Small intestine (tissue), 7 donors: ENCODE results near the gene HCN1. TPM values are rescaled to one million over a fixed set of nuclear protein-coding genes. Genes with fewer than 3 reads are reported as not detected.

Source experiments
- DNase-seq, 2 donors: peaks; one replicate each; pipeline versions ENCODE4 v3.0.0 to v3.0.0-alpha.2; 2013
- FAIRE-seq: peaks from 2 replicates; lab custom pipeline; 2012; peaks lifted over from hg19 to GRCh38; lab: Jason Lieb, UNC
- H3K27ac ChIP-seq, 3 donors: one replicate each; pipeline ENCODE4 v1.5.1; 2013; ENCODE audit warnings: low read length in 2 of 3, mild to moderate bottlenecking in 2 of 3, control low read depth in 1 of 3, inconsistent platforms in 1 of 3, low read depth in 1 of 3, moderate library complexity in 1 of 3
- H3K27me3 ChIP-seq, 3 donors: one replicate each; pipeline ENCODE4 v1.6.1; 2013; ENCODE audit warnings: low read length in 3 of 3, inconsistent platforms in 1 of 3; ENCODE audit not compliant: control insufficient read depth in 3 of 3, insufficient read depth in 3 of 3
- H3K36me3 ChIP-seq, 3 donors: one replicate each; pipeline ENCODE4 v1.6.1; 2013; ENCODE audit warnings: low read length in 3 of 3, inconsistent platforms in 1 of 3, low read depth in 1 of 3, mild to moderate bottlenecking in 1 of 3, moderate library complexity in 1 of 3; ENCODE audit not compliant: control insufficient read depth in 3 of 3, insufficient read depth in 2 of 3
- H3K4me1 ChIP-seq, 3 donors: one replicate each; pipeline ENCODE4 v1.6.1; 2013; ENCODE audit warnings: low read length in 2 of 3, inconsistent platforms in 1 of 3, low read depth in 1 of 3, mild to moderate bottlenecking in 1 of 3, moderate library complexity in 1 of 3; ENCODE audit not compliant: control insufficient read depth in 3 of 3, insufficient read depth in 2 of 3
- H3K4me3 ChIP-seq, 3 donors: one replicate each; pipeline ENCODE4 v1.5.1; 2013; ENCODE audit warnings: low read length in 3 of 3, control low read depth in 1 of 3, inconsistent platforms in 1 of 3, low read depth in 1 of 3, mild to moderate bottlenecking in 1 of 3, moderate library complexity in 1 of 3
- H3K9me3 ChIP-seq, 2 donors: one replicate each; pipeline ENCODE4 v1.6.1; 2013; ENCODE audit warnings: low read depth in 1 of 2, low read length in 1 of 2; ENCODE audit not compliant: control insufficient read depth in 2 of 2, insufficient read depth in 1 of 2
- WGBS, 3 donors: extraction: QIAGEN DNeasy Blood & Tissue Kit; methylation state at CpG; one replicate each; pipeline ENCODE4 v1.1.7; 2013; 5-methylcytosine and 5-hydroxymethylcytosine counted together
- polyA plus RNA-seq, 4 donors: library from polyadenylated mRNA; stranded (reverse) in 3 of 4; unstranded in 1 of 4; fragments of 200-250 nt in 3 of 4; fragments of 120-200 nt in 1 of 4; gene quantifications; one replicate each; pipeline versions ENCODE4 v1.2.1 to v1.2.3, GENCODE V29; 2013
- donor health status: healthy with polysubstance abuse.
- donor health status: control.
- donor health status: control.
- donor health status: Bipolar disorder and iron deficiency.
- donor health status: healthy.

The HCN1 gene
- polyA plus RNA-seq, 4 donors = 0.22 to 0.25 TPM; not detected in 2

- 67 to 74% (median 68%) methylated on average over 3 of the region's 3 CpGs for WGBS, 3 donors
- no peak for DNase-seq
- no peak overlapping the region for H3K4me3 ChIP-seq
- no peaks in the 10 kb centered on the region for H3K36me3 ChIP-seq
- no peak overlapping the region for H3K27ac ChIP-seq
- H3K9me3 ChIP-seq = peaks cover 0 to 2% of the 10 kb centered on the region in 2 donors
- peaks cover 4 to 16% (median 4%) of the 10 kb centered on the region in 3 donors for H3K27me3 ChIP-seq
- no peaks in the 10 kb centered on the region for H3K4me1 ChIP-seq
- no peak for FAIRE-seq
Measured at GRCh38 chr5:45692481-45692880, 3.7 kb downstream of the HCN1 start.

- Histone ChIP-seq H3K27ac (no peak overlapping the region), H3K9me3 (peaks cover 0 to 2% of the 10 kb centered on the region in 2 donors), H3K4me3 (no peak overlapping the region), H3K27me3 (peaks cover 4 to 13% (median 4%) of the 10 kb centered on the region in 3 donors), H3K36me3 (no peaks in the 10 kb centered on the region), H3K4me1 (no peaks in the 10 kb centered on the region)
- WGBS, 3 donors = 71 to 76% (median 75%) methylated on average over 4 of the region's 4 CpGs
- DNase-seq (no peak), FAIRE-seq (no peak)
Measured at GRCh38 chr5:45691656-45692055, 4.5 kb downstream of the HCN1 start.

- H3K4me3 ChIP-seq = no peak overlapping the region
- H3K27me3 ChIP-seq = no peaks in the 10 kb centered on the region
- no peaks in the 10 kb centered on the region for H3K4me1 ChIP-seq
- H3K36me3 ChIP-seq = no peaks in the 10 kb centered on the region
- WGBS, 3 donors = 25 to 52% (median 34%) methylated on average over 2 of the region's 2 CpGs
- no peaks in the 10 kb centered on the region for H3K9me3 ChIP-seq
- no peak for DNase-seq
- no peak for FAIRE-seq
- no peak overlapping the region for H3K27ac ChIP-seq
Measured at GRCh38 chr5:45687701-45688100, 8.5 kb downstream of the HCN1 start.

GRCh38 chr5:45686620-45687019 lies 9.6 kb downstream of the HCN1 start:
- H3K36me3 ChIP-seq = no peaks in the 10 kb centered on the region
- no peak overlapping the region for H3K27ac ChIP-seq
- 64 to 74% (median 71%) methylated on average over 2 of the region's 2 CpGs for WGBS, 3 donors
- H3K4me3 ChIP-seq = no peak overlapping the region
- no peaks in the 10 kb centered on the region for H3K27me3 ChIP-seq
- H3K9me3 ChIP-seq = no peaks in the 10 kb centered on the region
- H3K4me1 ChIP-seq = no peaks in the 10 kb centered on the region
- FAIRE-seq (no peak), DNase-seq (no peak)

GRCh38 chr5:45684118-45684517 lies 12.1 kb downstream of the HCN1 start:
- H3K4me1 ChIP-seq = no peaks in the 10 kb centered on the region
- H3K27me3 ChIP-seq = no peaks in the 10 kb centered on the region
- no peak overlapping the region for H3K4me3 ChIP-seq
- no peaks in the 10 kb centered on the region for H3K9me3 ChIP-seq
- FAIRE-seq = no peak
- H3K36me3 ChIP-seq = no peaks in the 10 kb centered on the region
- DNase-seq = no peak
- no peak overlapping the region for H3K27ac ChIP-seq

- WGBS, 3 donors = 65 to 73% (median 69%) methylated on average over 2 of the region's 2 CpGs
- DNase-seq = no peak
Measured at GRCh38 chr5:45680950-45681349, 15.2 kb downstream of the HCN1 start.

GRCh38 chr5:45677524-45677923 lies 18.7 kb downstream of the HCN1 start:
- Histone ChIP-seq H3K27me3 (no peaks in the 10 kb centered on the region), H3K27ac (no peak overlapping the region), H3K4me1 (no peaks in the 10 kb centered on the region), H3K36me3 (no peaks in the 10 kb centered on the region), H3K4me3 (no peak overlapping the region), H3K9me3 (no peaks in the 10 kb centered on the region)
- 19 to 31% (median 24%) methylated on average over 2 of the region's 2 CpGs for WGBS, 3 donors
- DNase-seq (no peak), FAIRE-seq (no peak)

More at GRCh38 chr5:45680950-45681349, 15.2 kb downstream of the HCN1 start:
- H3K36me3 ChIP-seq = no peaks in the 10 kb centered on the region
- no peak overlapping the region for H3K4me3 ChIP-seq
- no peaks in the 10 kb centered on the region for H3K9me3 ChIP-seq
- no peaks in the 10 kb centered on the region for H3K27me3 ChIP-seq
- FAIRE-seq = no peak
- no peaks in the 10 kb centered on the region for H3K4me1 ChIP-seq
- H3K27ac ChIP-seq = no peak overlapping the region

- Histone ChIP-seq H3K36me3 (no peaks in the 10 kb centered on the region), H3K27me3 (no peaks in the 10 kb centered on the region), H3K27ac (no peak overlapping the region), H3K4me1 (no peaks in the 10 kb centered on the region), H3K4me3 (no peak overlapping the region), H3K9me3 (no peaks in the 10 kb centered on the region)
- no peak for DNase-seq
- 49 to 60% (median 50%) methylated on average over 4 of the region's 4 CpGs for WGBS, 3 donors
- no peak for FAIRE-seq
Measured at GRCh38 chr5:45672271-45672670, 23.9 kb downstream of the HCN1 start.

GRCh38 chr5:45648744-45649143 lies 47.4 kb downstream of the HCN1 start:
- no peaks in the 10 kb centered on the region for H3K27me3 ChIP-seq
- no peak overlapping the region for H3K4me3 ChIP-seq
- H3K9me3 ChIP-seq = no peaks in the 10 kb centered on the region
- no peaks in the 10 kb centered on the region for H3K4me1 ChIP-seq
- 9 to 25% (median 14%) methylated on average over 1 of the region's 1 CpG for WGBS, 3 donors
- H3K27ac ChIP-seq = no peak overlapping the region
- no peaks in the 10 kb centered on the region for H3K36me3 ChIP-seq
- DNase-seq (no peak), FAIRE-seq (no peak)
